Stimulated activated CD8-positive, alpha-beta memory T cell treated with anti-CD3 and anti-CD28 coated beads, Interleukin-7, amount 100 ng/mL, for 24 hours (primary cell): ENCODE measurements around the gene ICAM4.
"Not testable (repeated sequence)": the region's sequence is repeated elsewhere in the genome, so short reads cannot be mapped to it uniquely, and the experiment has no call there.

Experiments
- DNase-seq: peaks from one replicate; pipeline ENCODE4 v3.0.0-alpha.2; 2020; ENCODE audit warnings: low read depth

The ICAM4 gene

DNA sequence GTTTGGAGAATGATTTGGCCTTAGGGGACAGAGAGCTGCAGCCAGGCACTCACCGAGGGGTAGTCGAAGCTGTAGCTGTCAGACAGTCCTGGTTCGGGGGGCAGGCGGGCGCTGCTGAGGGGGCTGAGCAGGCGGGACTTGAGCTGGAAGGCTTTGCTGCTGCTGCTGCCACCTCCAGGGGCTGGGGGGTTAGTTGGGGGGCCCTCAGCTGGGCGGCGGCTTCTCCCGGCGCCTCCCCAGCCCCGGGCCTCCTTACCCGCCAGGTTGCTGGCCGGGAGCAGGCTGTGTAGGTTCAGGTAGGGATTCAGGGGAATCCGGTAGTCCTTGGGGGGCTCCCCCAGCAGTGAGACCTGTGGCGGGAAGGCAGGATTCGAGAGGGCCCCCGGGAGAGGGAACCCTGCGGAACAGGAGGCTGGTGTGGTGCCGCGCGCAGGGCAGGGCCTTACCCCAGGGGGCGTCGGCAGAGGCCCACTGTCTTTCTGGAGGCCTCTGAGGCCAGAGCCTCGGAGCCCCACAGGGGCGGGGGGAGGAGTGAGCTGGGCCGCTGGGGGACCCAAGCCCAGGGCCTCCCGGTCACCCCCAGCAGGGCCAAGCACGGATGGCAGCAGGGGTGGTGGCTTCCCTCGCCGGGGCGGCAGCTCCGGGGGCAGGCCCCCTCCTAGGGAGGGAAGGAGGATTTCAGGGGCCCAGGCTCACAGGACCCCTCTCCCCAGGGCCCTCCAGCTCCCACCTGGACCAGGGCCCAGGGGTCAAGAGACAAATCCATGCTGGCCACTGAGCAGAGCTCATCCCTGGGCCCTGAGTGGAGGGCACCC lies 34.1 kb downstream of the ICAM4 start:
- DNase-seq, result no peak

DNA sequence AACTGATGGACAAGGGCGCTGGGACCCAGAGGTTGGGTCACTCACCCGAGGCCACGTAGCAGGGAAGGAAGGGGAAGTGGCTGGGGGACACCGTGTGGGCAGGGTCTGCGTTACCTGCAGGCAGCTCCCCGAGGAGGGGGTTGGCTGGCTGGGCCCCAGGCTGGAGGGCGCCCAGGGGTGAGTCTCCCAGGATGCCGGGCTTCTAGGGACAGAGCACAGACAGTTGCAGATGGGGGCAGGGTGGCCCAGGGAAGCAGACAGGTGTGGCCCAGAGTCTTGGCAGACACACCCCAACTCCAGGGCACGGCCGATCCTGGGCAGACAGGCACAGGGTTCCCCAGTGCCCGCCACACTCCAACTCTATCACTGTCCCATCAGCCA lies 34.7 kb downstream of the ICAM4 start:
- no peak for DNase-seq

DNA sequence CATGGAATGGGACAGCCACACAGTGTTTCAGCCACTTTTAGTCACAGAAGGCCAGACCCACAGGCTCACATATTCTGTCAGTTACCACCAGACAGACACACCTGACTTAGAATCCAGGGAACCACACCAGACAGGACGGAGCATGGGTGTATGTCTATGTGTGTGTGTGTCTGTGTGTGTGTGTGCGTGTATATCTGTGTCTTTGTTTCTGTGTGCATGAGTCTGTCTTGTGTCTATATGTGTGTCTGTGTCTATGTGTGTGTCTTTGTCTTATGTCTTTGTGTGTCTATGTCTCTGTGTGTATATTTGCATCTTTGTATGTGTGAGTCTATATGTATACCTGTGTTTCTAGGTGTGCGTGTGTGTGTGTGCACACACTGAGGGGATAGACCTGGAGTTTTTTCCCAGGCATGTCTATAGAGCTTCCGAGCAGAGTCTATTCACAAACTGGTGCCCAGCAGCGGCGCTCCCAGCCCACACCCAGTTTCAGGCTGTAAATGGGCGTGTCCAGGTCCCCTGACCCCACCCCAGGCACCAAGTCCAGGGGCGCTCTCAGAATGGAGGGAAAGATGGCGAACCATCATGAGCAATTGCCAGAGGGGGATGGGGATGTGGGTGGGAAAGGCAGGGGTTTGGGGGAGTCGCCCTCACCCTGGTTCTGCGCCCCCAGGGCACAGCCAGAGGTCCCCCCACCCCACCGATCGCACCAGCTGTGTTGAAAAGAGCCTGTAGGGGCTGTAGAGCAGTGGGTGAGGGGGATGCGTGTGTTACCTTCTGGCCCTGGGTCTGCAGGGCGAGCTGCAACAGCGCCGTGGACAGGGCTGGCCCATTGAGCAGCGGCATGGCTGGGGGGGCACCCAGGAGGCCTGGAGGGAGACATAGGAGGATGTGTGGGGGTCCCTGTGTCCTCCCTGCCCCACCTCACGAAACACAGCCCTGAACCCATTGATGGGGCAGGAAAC lies 35.4 kb downstream of the ICAM4 start:
- DNase-seq, result no peak

DNA sequence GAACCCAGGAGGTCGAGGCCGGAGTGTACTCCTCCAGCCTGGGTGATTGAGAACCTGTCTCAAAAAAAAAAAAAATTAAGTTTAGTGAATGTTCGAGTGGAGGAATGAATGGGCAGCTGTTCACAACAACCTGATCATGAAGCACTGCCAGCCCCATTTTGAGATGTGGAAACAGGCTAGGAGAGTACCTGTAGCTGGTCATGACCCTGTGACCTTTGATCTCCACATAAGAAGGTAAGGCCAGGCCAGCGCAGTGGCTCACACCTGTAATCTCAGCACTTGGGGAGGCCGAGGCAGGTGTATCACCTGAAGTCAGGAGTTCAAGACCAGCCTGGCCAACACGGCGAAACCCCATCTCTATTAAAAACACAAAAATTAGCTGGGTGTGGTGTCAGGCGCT lies 39.0 kb downstream of the ICAM4 start:
- no peak for DNase-seq

DNA sequence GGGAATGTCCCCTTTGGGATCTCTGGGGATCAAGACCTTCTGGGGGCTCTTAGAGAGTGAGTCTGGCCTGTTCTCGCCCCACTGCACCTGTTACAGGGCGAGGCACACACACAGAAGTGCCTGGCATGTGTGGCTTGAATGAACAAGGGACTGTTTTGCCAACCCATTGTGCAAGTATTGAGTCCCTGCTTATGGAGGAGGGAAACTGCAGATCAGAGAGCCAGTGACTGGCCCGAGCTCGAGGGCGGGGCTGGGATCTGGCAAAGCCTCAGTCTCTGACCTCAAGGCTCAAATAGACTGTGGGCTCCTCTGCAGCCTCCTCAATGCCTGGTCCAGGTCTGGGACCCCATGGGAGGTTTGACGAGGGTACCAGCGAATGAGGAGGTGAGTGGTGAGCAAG lies 41.0 kb downstream of the ICAM4 start:
- no peak for DNase-seq

DNA sequence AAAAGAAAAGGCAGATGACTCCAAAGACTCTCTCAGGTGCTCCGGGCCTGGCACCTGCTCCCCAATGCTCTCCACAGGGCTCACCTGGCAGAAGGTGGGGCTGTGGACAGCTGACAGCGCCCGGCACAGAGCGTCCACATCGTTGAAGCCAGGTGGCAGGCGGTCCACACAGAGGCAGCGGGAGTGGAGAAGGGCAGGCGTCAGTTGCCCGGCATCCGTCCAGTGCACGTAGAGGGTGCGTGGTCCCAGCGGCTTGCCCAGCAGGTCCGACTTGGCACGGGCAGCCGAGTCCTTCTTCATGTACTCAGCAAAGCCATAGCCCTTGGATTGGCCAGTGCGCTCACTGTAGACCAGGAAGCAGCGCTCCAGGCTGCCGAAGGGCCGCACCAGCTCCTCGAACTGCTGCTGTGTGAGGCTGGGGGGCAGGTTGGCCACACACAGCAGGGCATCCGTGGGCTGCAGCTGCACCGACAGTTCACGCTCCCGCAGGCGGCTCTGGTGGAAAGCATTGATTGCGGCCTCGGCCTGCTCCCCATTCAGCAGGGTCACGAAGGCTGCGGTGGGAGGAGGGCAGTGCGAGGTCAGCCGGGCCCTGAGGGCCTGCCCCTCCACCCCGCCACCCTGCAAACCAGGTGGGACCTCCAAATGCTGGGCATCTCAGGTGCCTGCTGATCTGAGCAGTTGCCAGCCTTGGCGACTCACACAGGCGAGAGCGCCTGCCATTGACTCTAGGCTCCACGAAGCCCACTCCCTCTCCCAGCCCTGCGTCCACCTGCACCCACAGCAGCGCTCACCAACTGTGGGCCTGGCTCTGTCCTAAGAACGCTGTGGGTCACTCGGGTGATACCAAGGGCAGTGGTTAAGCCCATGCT lies 42.0 kb downstream of the ICAM4 start:
- DNase-seq, result no peak

DNA sequence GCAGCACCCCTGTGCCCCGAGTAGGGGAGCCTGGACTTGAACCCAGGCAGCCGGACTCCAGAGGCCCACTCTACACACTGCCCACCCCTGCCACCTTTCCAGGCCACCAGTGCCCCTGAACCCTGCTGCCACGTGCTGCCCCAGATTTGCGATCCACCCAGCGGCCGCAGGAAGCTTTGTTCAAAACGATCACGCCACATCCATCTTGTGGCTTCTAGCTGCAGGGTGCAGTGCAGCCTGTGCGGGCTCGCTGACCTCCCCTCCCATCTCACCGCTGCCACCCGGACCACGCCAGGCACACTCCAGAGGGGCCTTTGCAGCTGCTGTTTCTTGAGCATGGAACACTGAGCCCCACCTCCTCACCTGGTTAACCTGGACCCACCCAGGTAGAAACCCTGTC lies 42.8 kb downstream of the ICAM4 start:
- no peak for DNase-seq

DNA sequence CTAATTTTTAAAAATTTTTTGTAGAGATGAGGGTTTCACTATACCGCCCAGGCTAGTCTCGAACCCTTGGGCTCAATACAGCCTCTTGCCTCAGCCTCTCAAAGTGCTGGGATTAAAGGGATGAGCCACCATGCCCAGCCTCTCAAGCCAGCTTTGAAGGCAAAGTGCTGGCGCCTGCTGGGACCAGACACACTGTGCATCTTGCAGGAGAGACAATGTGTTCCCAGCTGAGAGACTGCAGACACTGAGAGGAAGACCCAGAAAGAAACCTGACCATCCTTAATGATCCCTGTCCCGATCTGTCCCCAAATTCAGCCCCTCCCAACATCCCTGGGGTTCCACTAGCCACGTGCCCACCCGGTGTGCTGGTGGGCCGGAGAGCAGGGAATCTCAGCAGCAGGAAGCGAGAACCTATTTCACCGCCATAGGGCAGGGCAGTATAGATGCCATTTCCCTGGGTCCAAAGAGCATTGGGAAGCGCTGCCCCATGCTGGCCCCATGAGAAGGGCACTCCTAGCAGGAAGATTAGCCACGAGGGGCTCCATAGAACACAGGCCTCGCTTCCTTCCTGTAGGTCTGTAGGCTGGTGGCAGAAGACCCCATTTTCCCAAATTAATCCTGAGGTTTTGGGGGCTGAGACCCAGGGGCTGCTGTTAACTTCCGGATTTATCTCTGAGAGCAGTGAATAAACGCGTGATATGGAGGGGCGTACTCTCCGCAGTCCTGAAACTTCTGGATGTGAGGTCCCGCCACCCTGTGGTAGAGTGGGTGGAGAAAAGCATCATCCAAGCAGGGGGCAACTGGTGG lies 45.6 kb downstream of the ICAM4 start:
- no peak for DNase-seq

DNA sequence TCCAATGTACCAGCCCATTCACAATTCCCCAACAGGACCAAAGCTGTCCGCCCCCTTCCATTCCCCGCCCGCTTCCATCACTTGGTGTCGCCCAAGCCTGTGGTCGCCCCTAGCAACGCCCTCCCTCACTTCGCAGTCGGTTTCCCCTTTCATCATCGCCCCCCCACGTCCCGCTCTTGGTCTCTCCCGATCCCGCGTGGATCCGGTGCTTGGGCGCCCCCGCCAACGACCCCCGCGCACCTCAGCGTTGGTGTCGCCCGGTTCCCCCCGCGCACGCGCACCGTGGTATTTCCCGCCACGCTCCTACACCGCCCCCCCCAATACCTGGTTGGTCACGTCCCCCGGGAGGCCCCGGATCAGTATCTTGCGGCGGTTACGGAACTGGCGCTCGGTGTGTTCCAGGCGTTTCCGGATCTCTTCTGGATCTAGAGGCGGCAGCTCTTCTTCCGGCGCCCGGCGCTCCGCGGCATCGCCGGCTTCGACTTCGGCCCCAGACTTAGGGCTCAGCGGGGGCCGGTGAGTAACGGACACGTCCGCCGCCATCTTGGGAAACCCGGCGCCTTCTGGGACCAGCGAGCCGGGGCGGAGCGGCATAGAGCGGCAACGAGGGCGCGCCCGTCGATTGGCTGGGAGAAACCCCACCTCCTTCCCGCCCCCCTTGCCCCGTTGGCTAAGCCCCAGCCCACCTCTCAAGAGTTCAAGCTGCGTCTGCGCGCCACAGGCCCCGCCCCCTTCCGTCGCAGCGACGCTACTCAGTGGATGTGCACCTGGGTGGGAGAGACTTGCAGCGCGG lies 46.4 kb downstream of the ICAM4 start, which contains the start of gene RAVER1:
RAVER1 (minus strand) TSS at position 565 of the 793 bp plus-strand sequence; CDS start at position 543, 22 bp downstream.
- peak; percentile 96 for DNase-seq

DNA sequence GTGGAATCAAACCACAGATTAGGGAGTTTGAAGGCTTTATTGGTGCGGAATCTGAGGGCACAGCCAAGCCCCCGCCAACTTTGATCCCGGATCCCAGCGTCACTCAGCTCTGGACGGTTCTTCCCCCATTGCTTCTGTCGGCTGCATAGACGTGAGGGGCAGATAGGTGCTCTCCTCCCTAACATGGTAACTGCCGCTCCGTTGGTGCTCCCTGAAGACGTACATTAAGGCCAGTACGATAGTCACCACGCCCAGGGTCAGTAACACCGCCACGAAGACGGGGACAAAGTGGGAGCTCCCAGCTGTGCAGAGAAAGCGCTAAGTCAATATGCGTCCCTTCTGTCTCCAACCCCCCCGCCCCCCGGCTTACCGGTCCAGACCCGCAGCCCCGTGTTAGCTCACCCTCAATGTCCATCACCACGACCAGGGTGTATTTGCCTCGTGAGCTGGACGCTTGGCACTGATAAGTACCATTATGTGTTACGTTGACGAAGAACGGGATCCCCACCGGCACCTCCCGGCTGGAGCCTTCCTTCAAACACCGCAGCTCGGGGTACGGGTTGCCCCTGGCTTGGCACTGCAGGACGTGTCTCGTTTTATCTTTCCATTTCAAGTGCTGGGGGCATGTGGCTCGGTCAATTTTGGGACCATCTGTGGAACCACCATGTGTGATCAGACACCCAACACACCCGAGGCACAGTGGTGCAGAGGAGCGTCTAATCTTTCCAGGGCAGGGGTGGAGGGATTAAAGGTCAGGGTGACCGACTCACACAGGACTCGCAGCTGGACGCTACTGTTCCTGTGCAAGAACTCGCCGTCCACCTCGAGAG lies 47.2 kb downstream of the ICAM4 start:
- no peak for DNase-seq

DNA sequence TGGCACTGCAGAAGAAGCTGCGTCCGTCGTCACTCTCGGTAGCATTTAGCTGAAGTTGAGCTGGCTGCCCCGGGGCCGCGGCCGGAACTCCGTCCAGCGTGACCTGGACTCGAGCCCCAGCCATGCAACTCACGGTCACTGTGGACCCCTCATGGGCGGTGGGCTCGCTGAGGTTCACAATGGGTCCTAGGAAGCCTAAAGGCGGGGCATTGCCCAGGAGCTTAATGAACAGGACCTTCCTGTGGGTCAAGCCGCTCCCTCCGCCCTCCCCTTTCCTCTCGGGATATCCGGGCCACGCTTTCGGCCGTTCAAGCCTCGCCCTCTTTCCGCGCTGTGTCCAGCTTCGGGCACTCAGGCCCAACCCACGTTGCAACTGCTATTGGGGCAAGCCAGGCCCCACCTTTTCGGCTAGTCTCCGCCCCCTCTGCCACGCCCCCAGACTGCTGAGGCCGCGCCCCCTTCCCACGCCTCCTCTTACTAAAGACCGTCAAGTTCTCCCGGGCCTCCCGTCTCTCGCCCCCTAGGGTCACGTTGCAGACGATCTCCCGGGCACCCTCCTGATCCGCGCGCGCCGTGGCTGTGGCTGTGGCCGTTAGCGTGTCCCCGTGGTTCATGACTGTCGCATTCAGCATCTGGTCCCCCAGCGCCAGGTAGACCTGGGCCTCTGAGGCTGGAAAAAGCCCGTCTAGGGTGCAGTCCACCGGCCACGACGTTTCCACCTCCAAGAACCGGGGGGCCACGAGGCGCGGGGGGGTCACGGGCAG lies 48.0 kb downstream of the ICAM4 start:
- peak; percentile 33 for DNase-seq

DNA sequence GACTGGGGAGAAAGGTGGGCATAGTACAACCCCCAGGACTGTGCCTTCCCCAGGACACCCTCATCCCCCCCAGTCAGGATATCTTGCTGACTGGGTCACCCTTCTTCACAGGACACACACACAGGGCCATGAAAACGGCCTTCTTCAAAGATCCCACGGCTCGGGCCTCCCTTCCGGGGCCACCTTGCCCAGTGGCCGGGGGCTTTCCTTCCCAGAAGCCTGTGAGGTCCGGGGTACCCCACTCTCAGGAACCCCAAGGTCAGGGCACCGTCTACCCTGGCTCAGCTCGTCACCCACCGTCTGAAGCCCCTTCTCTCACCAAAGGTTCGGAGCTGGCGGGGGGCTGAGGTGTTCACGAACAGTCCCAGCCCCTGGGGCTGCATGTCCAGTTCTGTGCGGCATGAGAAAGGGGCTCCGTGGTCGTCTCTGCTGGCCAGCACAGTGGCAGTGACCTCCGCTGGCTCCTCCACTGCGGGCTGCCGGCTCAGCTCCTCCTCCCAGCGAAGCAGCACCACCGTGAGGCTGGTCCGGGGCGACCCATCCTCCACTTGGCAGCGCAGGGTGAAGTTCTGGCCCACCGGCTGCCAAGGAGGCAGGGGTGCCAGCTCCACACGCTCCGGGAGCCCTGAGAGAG lies 48.7 kb downstream of the ICAM4 start:
- DNase-seq, result no peak

DNA sequence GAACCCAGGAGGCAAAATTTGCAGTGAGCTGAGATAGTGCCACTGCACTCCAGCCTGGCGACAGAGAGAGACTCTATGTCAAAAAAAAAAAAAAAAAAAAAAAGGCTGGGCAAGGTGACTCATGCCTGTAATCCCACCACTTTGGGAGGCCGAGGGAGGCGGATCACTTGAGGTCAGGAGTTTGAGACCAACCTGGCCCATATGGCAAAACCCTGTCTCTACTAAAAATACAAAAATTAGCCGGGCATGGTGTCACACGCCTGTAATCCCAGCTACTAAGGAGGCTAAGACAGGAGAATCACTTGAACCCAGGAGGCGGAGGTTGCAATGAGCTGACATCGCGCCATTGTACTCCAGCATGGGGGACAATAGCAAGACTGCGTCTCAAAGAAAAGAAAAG lies 50.0 kb downstream of the ICAM4 start:
- DNase-seq, result not testable (repeated sequence)
